Coronary artery (tissue), 2 donors: ENCODE results near the gene SH2D6.
"Not testable (repeated sequence)": the region's sequence is repeated elsewhere in the genome, so short reads cannot be mapped to it uniquely, and the experiment has no call there.

ENCODE experiments used
- DNase-seq: peaks from one replicate; pipeline ENCODE4 v3.0.0-alpha.2; 2017; ENCODE audit warnings: low spot score
- H3K27ac ChIP-seq, 2 donors: fragments of 200-600 bp; sonication (generic); one replicate each; pipeline ENCODE4 v1.5.1; 2016 to 2019
- H3K4me3 ChIP-seq: fragments of 200-600 bp; sonication (generic); 2 replicates; pipeline ENCODE4 v1.5.1; 2016; ENCODE audit warnings: mild to moderate bottlenecking, moderate library complexity
- CTCF ChIP-seq: fragments of 200-600 bp; sonication (generic); IDR thresholded peaks from one replicate; pipeline ENCODE4 v1.5.1; 2019; ENCODE audit warnings: antibody characterized with exemption

SH2D6 gene

GRCh38 chr2:85475799-85476490 lies 57.4 kb downstream of the SH2D6 start:
- no peak for TF ChIP-seq CTCF
- Histone ChIP-seq H3K27ac (no peak overlapping the region), H3K4me3 (no peak overlapping the region)
- no peak for DNase-seq

- no peak overlapping the region for H3K4me3 ChIP-seq
- no peak for DNase-seq
- TF ChIP-seq CTCF, result no peak
- no peak overlapping the region for H3K27ac ChIP-seq
Observed at GRCh38 chr2:85476624-85477023, 58.1 kb downstream of the SH2D6 start.

GRCh38 chr2:85477884-85478283 lies 59.4 kb downstream of the SH2D6 start:
- no peak overlapping the region for H3K4me3 ChIP-seq
- DNase-seq, result no peak
- no peak for TF ChIP-seq CTCF

GRCh38 chr2:85481818-85482777 lies 63.6 kb downstream of the SH2D6 start:
- Histone ChIP-seq H3K4me3 (no peak overlapping the region), H3K27ac (no peak overlapping the region)
- DNase-seq, result no peak
- no peak for TF ChIP-seq CTCF

More at GRCh38 chr2:85477884-85478283, 59.4 kb downstream of the SH2D6 start:
- no peak overlapping the region for H3K27ac ChIP-seq

GRCh38 chr2:85484615-85485014 lies 66.1 kb downstream of the SH2D6 start:
- H3K4me3 ChIP-seq, DNase-seq, H3K27ac ChIP-seq: not testable (repeated sequence)

GRCh38 chr2:85485815-85486214 lies 67.3 kb downstream of the SH2D6 start:
- Histone ChIP-seq H3K27ac (no peak overlapping the region), H3K4me3 (no peak overlapping the region)
- TF ChIP-seq CTCF, result no peak
- DNase-seq, result no peak
